NCI-H1417 treated with DMSO at 0.1 percent for 48 hours (cell line): Measurements from ENCODE around the gene NKAIN2.
"Not testable (repeated sequence)": the region's sequence is repeated elsewhere in the genome, so short reads cannot be mapped to it uniquely, and the experiment has no call there.

Source experiments
- DNase-seq: peaks from one replicate; lab custom pipeline; 2025; lab: John Stamatoyannopoulos, UW

The NKAIN2 gene

GRCh38 chr6:124436803-124437202 lies 633.1 kb downstream of the NKAIN2 start:
- no peak for DNase-seq

GRCh38 chr6:124438546-124439065 lies 634.9 kb downstream of the NKAIN2 start:
- no peak for DNase-seq

- DNase-seq, result no peak
These were observed 637.8 kb downstream of the NKAIN2 start for GRCh38 chr6:124441450-124441849.

- no peak for DNase-seq
These were observed 639.9 kb downstream of the NKAIN2 start for GRCh38 chr6:124443541-124443940.

- DNase-seq, result no peak
These were observed 641.9 kb downstream of the NKAIN2 start for GRCh38 chr6:124445581-124445980.

- DNase-seq, result no peak
These were observed 643.3 kb downstream of the NKAIN2 start for GRCh38 chr6:124446961-124447360.

GRCh38 chr6:124459268-124459667 lies 655.6 kb downstream of the NKAIN2 start:
- DNase-seq, result no peak

GRCh38 chr6:124462750-124463149 lies 659.1 kb downstream of the NKAIN2 start:
- no peak for DNase-seq

GRCh38 chr6:124463271-124463670 lies 659.6 kb downstream of the NKAIN2 start:
- DNase-seq, result no peak

- DNase-seq, result not testable (repeated sequence)
These were observed 660.9 kb downstream of the NKAIN2 start for GRCh38 chr6:124464600-124464999.

GRCh38 chr6:124466949-124467348 lies 663.3 kb downstream of the NKAIN2 start:
- no peak for DNase-seq

GRCh38 chr6:124467366-124467765 lies 663.7 kb downstream of the NKAIN2 start:
- DNase-seq, result no peak

GRCh38 chr6:124470803-124471202 lies 667.1 kb downstream of the NKAIN2 start:
- DNase-seq, result no peak

GRCh38 chr6:124475176-124475575 lies 671.5 kb downstream of the NKAIN2 start:
- no peak for DNase-seq

GRCh38 chr6:124478906-124479305 lies 675.2 kb downstream of the NKAIN2 start:
- no peak for DNase-seq

- no peak for DNase-seq
These were observed 676.3 kb downstream of the NKAIN2 start for GRCh38 chr6:124479991-124480430.

GRCh38 chr6:124482071-124482491 lies 678.4 kb downstream of the NKAIN2 start:
- no peak for DNase-seq

GRCh38 chr6:124487623-124488431 lies 684.2 kb downstream of the NKAIN2 start:
- DNase-seq, result no peak

- no peak for DNase-seq
These were observed 686.5 kb downstream of the NKAIN2 start for GRCh38 chr6:124490122-124490521.

- no peak for DNase-seq
These were observed 689.6 kb downstream of the NKAIN2 start for GRCh38 chr6:124493259-124493658.

- no peak for DNase-seq
These were observed 691.4 kb downstream of the NKAIN2 start for GRCh38 chr6:124494956-124495664.

GRCh38 chr6:124495665-124496190 lies 692.1 kb downstream of the NKAIN2 start:
- no peak for DNase-seq

GRCh38 chr6:124496334-124496733 lies 692.7 kb downstream of the NKAIN2 start:
- DNase-seq, result no peak
